22Rv1 (cell line): ENCODE results near the gene HSD11B1L.

Source experiments
- CTCF ChIP-seq: fragments of 450-650 bp; IDR thresholded peaks from 2 replicates; pipeline ENCODE4 v1.5.1; 2017; ENCODE audit warnings: mild to moderate bottlenecking
- ZFX ChIP-seq: fragments of 450-650 bp; IDR thresholded peaks from 2 replicates; pipeline ENCODE4 v1.6.1; 2017; ENCODE audit warnings: antibody characterized with exemption, borderline replicate concordance

GRCh38 chr19:5631567-5632240 is 49.1 kb upstream of the HSD11B1L start:
- TF ChIP-seq CTCF = no peak
- no peak for TF ChIP-seq ZFX
